MCF 10A (cell line): ENCODE data around the gene NTM. TPM values are rescaled to one million over a fixed set of nuclear protein-coding genes. Genes with fewer than 3 reads are reported as not detected.

Experiments used
- BruUV-seq: library from RNA; stranded (reverse); fragments of 400-500 nt; replicated peaks from 2 replicates; lab custom pipeline; 2021; lab: Mats Ljungman, UMichigan
- CTCF ChIA-PET: fragments of 300-600 bp; sonication (Branson Sonifier 250); formaldehyde crosslinking; extraction: SDS; loops from one replicate; lab custom pipeline; 2021; ENCODE audit warnings: antibody characterized with exemption, inconsistent platforms; lab: Yijun Ruan, JAX
- POLR2A ChIA-PET: fragments of 300-600, 350-650 bp; sonication (Branson Sonifier 250); formaldehyde crosslinking; extraction: SDS; loops from one replicate; lab custom pipeline; 2020; ENCODE audit warnings: antibody characterized with exemption, inconsistent platforms; lab: Yijun Ruan, JAX
- DNase-seq: peaks from one replicate; pipeline ENCODE4 v3.0.0-alpha.2; 2018; ENCODE audit not compliant: unreplicated experiment
- H3K27ac Mint-ChIP-seq: one replicate; pipeline ENCODE4 v1.8.0; 2022; ENCODE audit warnings: mild to moderate bottlenecking, low read depth, mixed read lengths; ENCODE audit not compliant: unreplicated experiment
- H3K27me3 Mint-ChIP-seq: one replicate; pipeline ENCODE4 v1.8.0; 2022; ENCODE audit warnings: mixed read lengths; ENCODE audit not compliant: insufficient read depth, unreplicated experiment
- H3K36me3 Mint-ChIP-seq: one replicate; pipeline ENCODE4 v1.8.0; 2022; ENCODE audit warnings: mild to moderate bottlenecking, moderate library complexity, mixed read lengths; ENCODE audit not compliant: insufficient read depth, unreplicated experiment
- H3K4me1 Mint-ChIP-seq: one replicate; pipeline ENCODE4 v1.8.0; 2022; ENCODE audit warnings: mixed read lengths; ENCODE audit not compliant: insufficient read depth, unreplicated experiment
- H3K4me3 Mint-ChIP-seq: one replicate; pipeline ENCODE4 v1.8.0; 2022; ENCODE audit warnings: mild to moderate bottlenecking, moderate library complexity, mixed read lengths; ENCODE audit not compliant: unreplicated experiment
- H3K9me3 Mint-ChIP-seq: one replicate; pipeline ENCODE4 v1.8.0; 2022; ENCODE audit warnings: mixed read lengths; ENCODE audit not compliant: unreplicated experiment
- intact Hi-C: fragments of 100-400 bp; cut with micrococcal nuclease; formaldehyde crosslinking; loops from 2 replicates; pipeline ENCODE4 v1.14.1; 2022
- total RNA-seq: library from RNA; stranded (reverse); gene quantifications from 2 replicates; pipeline ENCODE4 v1.2.3, GENCODE V29; 2022
- TF ChIP-seq, protein P1 (sequence below): fragments of 200-600 bp; IDR thresholded peaks from one replicate; pipeline ENCODE4 v1.8.0; 2022; ENCODE audit warnings: antibody characterized with exemption, mild to moderate bottlenecking; ENCODE audit not compliant: unreplicated experiment

Gene NTM
- total RNA-seq, 1 experiment from 2014 or later = not detected

- no peak overlapping the region for H3K27ac Mint-ChIP-seq
- ChIA-PET CTCF (no interaction called here), POLR2A (no interaction called here)
Observed at GRCh38 chr11:131467645-131468394, 97.4 kb downstream of the NTM start.

GRCh38 chr11:131468565-131468964, 98.2 kb downstream of the NTM start:
- H3K27ac Mint-ChIP-seq = no peak overlapping the region
- H3K4me1 Mint-ChIP-seq = no peaks in the 10 kb centered on the region
- H3K27me3 Mint-ChIP-seq = no peaks in the 10 kb centered on the region
- ChIA-PET POLR2A (no interaction called here), CTCF (interaction anchor here (0.5 kb wide), 1 partner anchor 126 kb away, joined by 4 read pairs; no protein-coding TSS in a partner anchor)
- no peak for DNase-seq
- intact Hi-C loops = no loop called here
- BruUV-seq = no TSS peak
- TF ChIP-seq, protein P1, sequence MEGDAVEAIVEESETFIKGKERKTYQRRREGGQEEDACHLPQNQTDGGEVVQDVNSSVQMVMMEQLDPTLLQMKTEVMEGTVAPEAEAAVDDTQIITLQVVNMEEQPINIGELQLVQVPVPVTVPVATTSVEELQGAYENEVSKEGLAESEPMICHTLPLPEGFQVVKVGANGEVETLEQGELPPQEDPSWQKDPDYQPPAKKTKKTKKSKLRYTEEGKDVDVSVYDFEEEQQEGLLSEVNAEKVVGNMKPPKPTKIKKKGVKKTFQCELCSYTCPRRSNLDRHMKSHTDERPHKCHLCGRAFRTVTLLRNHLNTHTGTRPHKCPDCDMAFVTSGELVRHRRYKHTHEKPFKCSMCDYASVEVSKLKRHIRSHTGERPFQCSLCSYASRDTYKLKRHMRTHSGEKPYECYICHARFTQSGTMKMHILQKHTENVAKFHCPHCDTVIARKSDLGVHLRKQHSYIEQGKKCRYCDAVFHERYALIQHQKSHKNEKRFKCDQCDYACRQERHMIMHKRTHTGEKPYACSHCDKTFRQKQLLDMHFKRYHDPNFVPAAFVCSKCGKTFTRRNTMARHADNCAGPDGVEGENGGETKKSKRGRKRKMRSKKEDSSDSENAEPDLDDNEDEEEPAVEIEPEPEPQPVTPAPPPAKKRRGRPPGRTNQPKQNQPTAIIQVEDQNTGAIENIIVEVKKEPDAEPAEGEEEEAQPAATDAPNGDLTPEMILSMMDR = no peak
- no peaks in the 10 kb centered on the region for H3K36me3 Mint-ChIP-seq
- H3K9me3 Mint-ChIP-seq = peaks cover 20% of the 10 kb centered on the region
- H3K4me3 Mint-ChIP-seq = no peak overlapping the region

More at GRCh38 chr11:131467645-131468394, 97.4 kb downstream of the NTM start:
- Mint-ChIP-seq H3K27me3 (no peaks in the 10 kb centered on the region), H3K9me3 (peaks cover 20% of the 10 kb centered on the region), H3K4me1 (no peaks in the 10 kb centered on the region), H3K4me3 (no peak overlapping the region), H3K36me3 (no peaks in the 10 kb centered on the region)
- DNase-seq = no peak
- TF ChIP-seq, protein P1 = no peak
- BruUV-seq = no TSS peak
- intact Hi-C loops = no loop called here

DNA sequence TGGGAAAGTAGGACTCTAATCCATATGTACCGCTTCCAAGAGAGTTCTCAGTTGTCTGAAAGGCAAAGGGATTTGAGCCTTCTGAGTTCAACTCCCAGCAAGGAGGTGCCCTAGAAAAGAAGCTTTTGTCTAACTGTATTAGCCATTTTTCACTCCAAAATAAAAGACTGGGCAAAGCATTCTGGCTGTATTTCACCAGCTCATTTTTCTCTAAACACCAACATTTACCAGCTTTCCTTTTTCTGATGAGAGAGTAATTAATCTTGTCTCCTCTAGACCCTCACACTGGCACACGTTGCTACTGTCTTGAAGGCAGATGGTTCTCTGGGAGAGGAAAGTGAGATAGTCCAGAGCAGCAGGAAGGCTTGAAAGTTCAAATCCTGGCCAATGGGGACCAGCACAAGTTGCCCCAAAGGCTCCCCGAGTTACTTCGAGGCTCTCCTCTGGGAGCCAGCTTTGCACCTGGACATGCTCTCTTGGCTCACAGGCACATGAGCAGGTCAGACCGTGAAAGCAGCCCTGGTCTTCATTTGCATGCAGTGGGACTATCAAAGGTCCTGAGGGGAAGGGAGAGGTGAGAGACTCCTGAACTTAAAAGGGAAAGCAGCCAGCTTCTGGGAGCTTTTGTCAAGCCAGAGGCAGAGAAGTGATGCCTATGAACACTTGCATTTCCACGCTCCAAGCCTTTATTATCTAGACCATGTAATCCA, 100.0 kb downstream of the NTM start:
- H3K27ac Mint-ChIP-seq = no peak overlapping the region
- ChIA-PET CTCF (no interaction called here), POLR2A (no interaction called here)
- intact Hi-C loops = no loop called here
- H3K4me3 Mint-ChIP-seq = no peak overlapping the region
- no peaks in the 10 kb centered on the region for H3K27me3 Mint-ChIP-seq
- H3K36me3 Mint-ChIP-seq = no peaks in the 10 kb centered on the region
- no peak for DNase-seq
- H3K4me1 Mint-ChIP-seq = no peaks in the 10 kb centered on the region
- BruUV-seq = no TSS peak
- H3K9me3 Mint-ChIP-seq = peaks cover 22% of the 10 kb centered on the region
- TF ChIP-seq, protein P1 = no peak

DNA sequence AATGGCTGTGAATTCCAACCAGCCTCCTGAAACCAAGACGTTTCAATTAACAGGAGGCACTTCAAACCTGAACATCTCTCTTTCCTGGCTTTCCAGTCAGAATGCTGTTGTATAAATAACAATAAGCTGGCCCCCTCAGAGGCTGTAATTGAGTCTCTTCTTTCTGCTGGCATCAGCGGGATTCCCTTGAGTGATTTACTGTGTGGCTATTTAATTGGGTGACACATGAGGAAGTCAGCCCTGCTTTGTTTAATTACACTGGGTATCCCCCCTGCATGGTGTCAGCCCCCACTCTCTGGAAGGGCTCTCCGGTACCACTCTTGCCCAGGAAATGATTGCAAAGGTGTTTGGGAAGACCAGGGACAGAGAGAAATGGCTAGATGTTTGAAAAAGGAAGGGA, 101.6 kb downstream of the NTM start:
- no peak for DNase-seq
- intact Hi-C loops = no loop called here
- Mint-ChIP-seq H3K4me1 (no peaks in the 10 kb centered on the region), H3K36me3 (no peaks in the 10 kb centered on the region), H3K9me3 (peaks cover 30% of the 10 kb centered on the region), H3K4me3 (no peak overlapping the region), H3K27me3 (no peaks in the 10 kb centered on the region), H3K27ac (no peak overlapping the region)
- CTCF ChIA-PET = no interaction called here
- POLR2A ChIA-PET = no interaction called here
- BruUV-seq = no TSS peak
- TF ChIP-seq, protein P1 = no peak
